HG03159 (cell line): ENCODE results near the gene SERPINA5.

Experiments
- ATAC-seq: cut with Tn5 transposase; IDR thresholded peaks from one replicate; pipeline ENCODE4 v1.9.1; 2021; ENCODE audit warnings: mild to moderate bottlenecking, moderate library complexity; ENCODE audit not compliant: unreplicated experiment

The SERPINA5 gene

GRCh38 chr14:94548999-94549985 lies 31.9 kb upstream of the SERPINA5 start:
- peak; percentile 77 for ATAC-seq

- no peak for ATAC-seq
Measured at GRCh38 chr14:94550041-94550440, 31.2 kb upstream of the SERPINA5 start.

- no peak for ATAC-seq
Measured at GRCh38 chr14:94555991-94556390, 25.2 kb upstream of the SERPINA5 start.

GRCh38 chr14:94557327-94557726 lies 23.9 kb upstream of the SERPINA5 start:
- ATAC-seq = no peak

- ATAC-seq = no peak
Measured at GRCh38 chr14:94558842-94559241, 22.4 kb upstream of the SERPINA5 start.

- no peak for ATAC-seq
Measured at GRCh38 chr14:94559638-94560290, 21.5 kb upstream of the SERPINA5 start.

GRCh38 chr14:94560291-94560665 lies 20.9 kb upstream of the SERPINA5 start:
- no peak for ATAC-seq

- ATAC-seq = no peak
Measured at GRCh38 chr14:94560751-94561655, 20.2 kb upstream of the SERPINA5 start, which contains the start of gene SERPINA4. TSS of gene SERPINA4 (plus strand) at chr14:94561442. CDS start at chr14:94563483, 2,041 bp downstream.

- ATAC-seq = no peak
Measured at GRCh38 chr14:94561656-94562010, 19.6 kb upstream of the SERPINA5 start.

- ATAC-seq = no peak
Measured at GRCh38 chr14:94562022-94562421, 19.2 kb upstream of the SERPINA5 start.

- ATAC-seq = no peak
Measured at GRCh38 chr14:94562941-94563883, 18.0 kb upstream of the SERPINA5 start.

GRCh38 chr14:94564381-94564780 lies 16.8 kb upstream of the SERPINA5 start:
- no peak for ATAC-seq

GRCh38 chr14:94568186-94568585 lies 13.0 kb upstream of the SERPINA5 start:
- ATAC-seq = no peak

GRCh38 chr14:94569381-94570001 lies 11.7 kb upstream of the SERPINA5 start:
- no peak for ATAC-seq

GRCh38 chr14:94570002-94570400 lies 11.2 kb upstream of the SERPINA5 start:
- ATAC-seq = no peak

- no peak for ATAC-seq
Measured at GRCh38 chr14:94570440-94570839, 10.8 kb upstream of the SERPINA5 start.

- no peak for ATAC-seq
Measured at GRCh38 chr14:94571395-94571794, 9.8 kb upstream of the SERPINA5 start.

- ATAC-seq = no peak
Measured at GRCh38 chr14:94571950-94572349, 9.3 kb upstream of the SERPINA5 start.

- no peak for ATAC-seq
Measured at GRCh38 chr14:94572637-94573303, 8.5 kb upstream of the SERPINA5 start.
